ENCODE measurements around the gene KRTAP5-8.

Gene KRTAP5-8

GRCh38 chr11:71544525-71545214 is 6.8 kb downstream of the KRTAP5-8 start:
- WGBS (ENCODE audit: insufficient coverage), result 100% methylated on average over 2 of the region's 6 CpGs
- Histone ChIP-seq H3K36me3 (ENCODE audit: control insufficient read depth in 4 of 4, insufficient read depth in 4 of 4, low read length in 3 of 4) (no peaks in the 10 kb centered on the region), H3K27ac (ENCODE audit: insufficient read depth in 1 of 2, low read depth in 1 of 2, low read length in 2 of 2, poor library complexity in 1 of 2, severe bottlenecking in 2 of 2) (no peak overlapping the region), H3K4me3 (ENCODE audit: control insufficient read depth in 1 of 7, extremely low read depth in 1 of 7, insufficient read depth in 4 of 7, low read depth in 2 of 7, low read length in 6 of 7) (no peak overlapping the region), H3K9me3 (ENCODE audit: control extremely low read depth in 1 of 5, control insufficient read depth in 4 of 5, insufficient read depth in 2 of 5, low read depth in 1 of 5, low read length in 4 of 5) (peaks cover 0 to 7% (median 0%) of the 10 kb centered on the region in 5 experiments), H3K4me1 (ENCODE audit: control extremely low read depth in 1 of 4, control insufficient read depth in 4 of 4, insufficient read depth in 4 of 4, low read length in 3 of 4) (peaks cover 2 to 46% (median 17%) of the 10 kb centered on the region in 4 experiments), H3K27me3 (replicated peaks in 2 of 5; ENCODE audit: control insufficient read depth in 4 of 5, insufficient read depth in 5 of 5, low read length in 4 of 5) (no peaks in the 10 kb centered on the region)
- ChIA-PET CTCF (no interaction called here), POLR2A (no interaction called here)
- DNase-seq, result no peak

GRCh38 chr11:71545405-71545966 is 7.7 kb downstream of the KRTAP5-8 start:
- 96% methylated on average over 6 of the region's 12 CpGs for WGBS (ENCODE audit: insufficient coverage)

DNA sequence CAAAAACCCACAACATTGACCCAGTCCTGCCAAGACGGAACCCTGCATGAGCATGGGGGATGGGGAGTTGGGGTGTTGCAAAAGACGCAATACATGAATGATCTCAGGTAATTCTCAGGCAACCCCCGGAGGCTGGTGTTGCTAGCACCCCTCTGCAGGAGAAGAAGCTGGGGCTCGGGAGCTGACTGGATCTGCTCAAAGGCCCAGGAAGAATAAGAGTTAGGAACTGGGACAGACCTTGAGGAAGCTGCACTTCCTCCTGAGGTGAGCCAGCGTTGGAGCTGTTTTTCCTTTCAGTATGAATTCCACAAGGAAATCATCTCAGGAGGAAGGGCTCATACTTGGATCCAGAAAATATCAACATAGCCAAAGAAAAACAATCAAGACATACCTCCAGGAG is 10.3 kb downstream of the KRTAP5-8 start, which contains the start of gene KRTAP5-9:
TSS of gene KRTAP5-9 (plus strand) at position 301 of the 400 bp plus-strand sequence. CDS start 238 bp downstream, outside the sequence.
- DNase-seq, result no peak
- H3K9me3 ChIP-seq (ENCODE audit: control extremely low read depth in 1 of 5, control insufficient read depth in 4 of 5, insufficient read depth in 2 of 5, low read depth in 1 of 5, low read length in 4 of 5), result no peaks in the 10 kb centered on the region
- WGBS (ENCODE audit: insufficient coverage), result 75% methylated on average over 1 of the region's 5 CpGs
- H3K27me3 ChIP-seq (replicated peaks in 2 of 5; ENCODE audit: control insufficient read depth in 4 of 5, insufficient read depth in 5 of 5, low read length in 4 of 5), result no peaks in the 10 kb centered on the region
- no peaks in the 10 kb centered on the region for H3K36me3 ChIP-seq (ENCODE audit: control insufficient read depth in 4 of 4, insufficient read depth in 4 of 4, low read length in 3 of 4)
- CTCF ChIA-PET, result interaction anchor here (1.0 kb wide), 1 partner anchor 100 kb away, joined by 3 read pairs; no protein-coding TSS in a partner anchor
- POLR2A ChIA-PET, result no interaction called here
- H3K4me1 ChIP-seq (ENCODE audit: control extremely low read depth in 1 of 4, control insufficient read depth in 4 of 4, insufficient read depth in 4 of 4, low read length in 3 of 4), result peaks cover 2 to 43% (median 17%) of the 10 kb centered on the region in 4 experiments
- no peak within 1 kb of the TSS for H3K27ac ChIP-seq (ENCODE audit: insufficient read depth in 1 of 2, low read depth in 1 of 2, low read length in 2 of 2, poor library complexity in 1 of 2, severe bottlenecking in 2 of 2)
- no peak within 1 kb of the TSS for H3K4me3 ChIP-seq (ENCODE audit: control insufficient read depth in 1 of 7, extremely low read depth in 1 of 7, insufficient read depth in 4 of 7, low read depth in 2 of 7, low read length in 6 of 7)

More at GRCh38 chr11:71545405-71545966, 7.7 kb downstream of the KRTAP5-8 start:
- no peaks in the 10 kb centered on the region for H3K27me3 ChIP-seq (replicated peaks in 2 of 5; ENCODE audit: control insufficient read depth in 4 of 5, insufficient read depth in 5 of 5, low read length in 4 of 5)
- H3K9me3 ChIP-seq (ENCODE audit: control extremely low read depth in 1 of 5, control insufficient read depth in 4 of 5, insufficient read depth in 2 of 5, low read depth in 1 of 5, low read length in 4 of 5), result peaks cover 0 to 6% (median 0%) of the 10 kb centered on the region in 5 experiments
- no peaks in the 10 kb centered on the region for H3K36me3 ChIP-seq (ENCODE audit: control insufficient read depth in 4 of 4, insufficient read depth in 4 of 4, low read length in 3 of 4)
- H3K27ac ChIP-seq (ENCODE audit: insufficient read depth in 1 of 2, low read depth in 1 of 2, low read length in 2 of 2, poor library complexity in 1 of 2, severe bottlenecking in 2 of 2), result no peak overlapping the region
- H3K4me1 ChIP-seq (ENCODE audit: control extremely low read depth in 1 of 4, control insufficient read depth in 4 of 4, insufficient read depth in 4 of 4, low read length in 3 of 4), result peaks cover 2 to 46% (median 17%) of the 10 kb centered on the region in 4 experiments
- DNase-seq, result no peak
- no peak overlapping the region for H3K4me3 ChIP-seq (ENCODE audit: control insufficient read depth in 1 of 7, extremely low read depth in 1 of 7, insufficient read depth in 4 of 7, low read depth in 2 of 7, low read length in 6 of 7)
- ChIA-PET CTCF (no interaction called here), POLR2A (no interaction called here)

- H3K4me3 ChIP-seq (ENCODE audit: control insufficient read depth in 1 of 7, extremely low read depth in 1 of 7, insufficient read depth in 4 of 7, low read depth in 2 of 7, low read length in 6 of 7), result no peak overlapping the region
- H3K27me3 ChIP-seq (replicated peaks in 2 of 5; ENCODE audit: control insufficient read depth in 4 of 5, insufficient read depth in 5 of 5, low read length in 4 of 5), result no peaks in the 10 kb centered on the region
- CTCF ChIA-PET, result interaction anchor here (1.0 to 2.0 kb wide), 2 partner anchors 31 to 99 kb away, joined by 3 to 4 read pairs; no protein-coding TSS in a partner anchor
- H3K4me1 ChIP-seq (ENCODE audit: control extremely low read depth in 1 of 4, control insufficient read depth in 4 of 4, insufficient read depth in 4 of 4, low read length in 3 of 4), result peaks cover 2 to 37% (median 10%) of the 10 kb centered on the region in 4 experiments
- no peak for DNase-seq
- H3K36me3 ChIP-seq (ENCODE audit: control insufficient read depth in 4 of 4, insufficient read depth in 4 of 4, low read length in 3 of 4), result no peaks in the 10 kb centered on the region
- WGBS (ENCODE audit: insufficient coverage), result 64% methylated on average over 5 of the region's 5 CpGs
- POLR2A ChIA-PET, result no interaction called here
- no peaks in the 10 kb centered on the region for H3K9me3 ChIP-seq (ENCODE audit: control extremely low read depth in 1 of 5, control insufficient read depth in 4 of 5, insufficient read depth in 2 of 5, low read depth in 1 of 5, low read length in 4 of 5)
- H3K27ac ChIP-seq (ENCODE audit: insufficient read depth in 1 of 2, low read depth in 1 of 2, low read length in 2 of 2, poor library complexity in 1 of 2, severe bottlenecking in 2 of 2), result no peak overlapping the region
Measured at GRCh38 chr11:71548716-71549151, 10.9 kb downstream of the KRTAP5-8 start.

- CTCF ChIA-PET, result no interaction called here
- peaks cover 0 to 16% (median 4%) of the 10 kb centered on the region in 4 experiments for H3K4me1 ChIP-seq (ENCODE audit: control extremely low read depth in 1 of 4, control insufficient read depth in 4 of 4, insufficient read depth in 4 of 4, low read length in 3 of 4)
- H3K9me3 ChIP-seq (ENCODE audit: control extremely low read depth in 1 of 5, control insufficient read depth in 4 of 5, insufficient read depth in 2 of 5, low read depth in 1 of 5, low read length in 4 of 5), result no peaks in the 10 kb centered on the region
- no peaks in the 10 kb centered on the region for H3K27me3 ChIP-seq (replicated peaks in 2 of 5; ENCODE audit: control insufficient read depth in 4 of 5, insufficient read depth in 5 of 5, low read length in 4 of 5)
- peak; percentile 36 to 79 (median 71) for DNase-seq
- POLR2A ChIA-PET, result no interaction called here
- WGBS (ENCODE audit: insufficient coverage), result no CpG with 5 or more reads among the region's 1 CpG
- H3K36me3 ChIP-seq (ENCODE audit: control insufficient read depth in 4 of 4, insufficient read depth in 4 of 4, low read length in 3 of 4), result no peaks in the 10 kb centered on the region
- H3K27ac ChIP-seq (ENCODE audit: insufficient read depth in 1 of 2, low read depth in 1 of 2, low read length in 2 of 2, poor library complexity in 1 of 2, severe bottlenecking in 2 of 2), result no peak overlapping the region
- H3K4me3 ChIP-seq (ENCODE audit: control insufficient read depth in 1 of 7, extremely low read depth in 1 of 7, insufficient read depth in 4 of 7, low read depth in 2 of 7, low read length in 6 of 7), result no peak overlapping the region
Measured at GRCh38 chr11:71551711-71552110, 13.9 kb downstream of the KRTAP5-8 start.

DNA sequence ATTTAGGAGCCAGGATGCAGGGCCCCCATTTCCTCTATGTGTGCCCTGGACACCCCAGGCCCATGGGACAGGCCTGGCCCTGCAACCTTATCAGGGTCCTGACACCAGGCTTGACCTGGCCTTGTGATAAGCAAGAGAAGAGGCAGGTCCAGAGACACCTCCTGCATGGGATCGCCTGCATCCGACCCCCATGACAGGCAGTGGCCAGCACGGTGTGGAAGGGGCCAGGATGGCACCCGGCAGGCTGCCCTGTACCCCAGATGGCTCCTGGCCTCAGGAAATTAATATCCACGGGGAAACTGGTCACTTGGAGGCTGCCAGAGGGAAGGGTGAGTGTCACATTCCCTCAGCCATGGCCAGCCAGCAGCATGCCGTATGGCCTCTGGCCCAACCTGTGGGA is 17.2 kb downstream of the KRTAP5-8 start:
- Histone ChIP-seq H3K36me3 (ENCODE audit: control insufficient read depth in 4 of 4, insufficient read depth in 4 of 4, low read length in 3 of 4) (no peaks in the 10 kb centered on the region), H3K4me1 (ENCODE audit: control extremely low read depth in 1 of 4, control insufficient read depth in 4 of 4, insufficient read depth in 4 of 4, low read length in 3 of 4) (peaks cover 0 to 9% (median 4%) of the 10 kb centered on the region in 4 experiments), H3K4me3 (ENCODE audit: control insufficient read depth in 1 of 7, extremely low read depth in 1 of 7, insufficient read depth in 4 of 7, low read depth in 2 of 7, low read length in 6 of 7) (no peak overlapping the region), H3K27me3 (replicated peaks in 2 of 5; ENCODE audit: control insufficient read depth in 4 of 5, insufficient read depth in 5 of 5, low read length in 4 of 5) (no peaks in the 10 kb centered on the region), H3K9me3 (ENCODE audit: control extremely low read depth in 1 of 5, control insufficient read depth in 4 of 5, insufficient read depth in 2 of 5, low read depth in 1 of 5, low read length in 4 of 5) (no peaks in the 10 kb centered on the region), H3K27ac (ENCODE audit: insufficient read depth in 1 of 2, low read depth in 1 of 2, low read length in 2 of 2, poor library complexity in 1 of 2, severe bottlenecking in 2 of 2) (no peak overlapping the region)
- POLR2A ChIA-PET, result no interaction called here
- DNase-seq, result no peak
- 100% methylated on average over 6 of the region's 6 CpGs for WGBS (ENCODE audit: insufficient coverage)
- CTCF ChIA-PET, result no interaction called here

DNA sequence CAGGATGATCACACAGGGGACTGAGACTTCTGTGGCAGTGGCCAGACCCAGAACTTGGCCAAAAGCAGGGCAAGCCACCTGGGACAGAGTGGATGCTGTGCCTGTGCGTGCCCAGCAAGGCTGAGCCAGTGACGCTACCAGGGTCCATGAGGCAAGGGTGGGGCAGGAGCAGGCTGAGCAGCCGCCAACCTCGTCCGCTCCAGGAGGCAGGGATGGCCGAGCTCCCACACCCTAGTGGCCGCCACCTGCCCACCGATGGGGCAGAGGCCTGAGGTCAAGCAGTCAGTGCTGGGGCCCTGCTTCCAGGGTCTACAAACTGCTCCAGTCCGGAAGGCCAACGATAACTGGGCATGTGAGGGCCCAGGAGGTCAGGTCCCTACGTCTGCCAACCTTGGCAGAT is 17.7 kb downstream of the KRTAP5-8 start:
- Histone ChIP-seq H3K9me3 (ENCODE audit: control extremely low read depth in 1 of 5, control insufficient read depth in 4 of 5, insufficient read depth in 2 of 5, low read depth in 1 of 5, low read length in 4 of 5) (no peaks in the 10 kb centered on the region), H3K4me1 (ENCODE audit: control extremely low read depth in 1 of 4, control insufficient read depth in 4 of 4, insufficient read depth in 4 of 4, low read length in 3 of 4) (peaks cover 0 to 9% (median 4%) of the 10 kb centered on the region in 4 experiments), H3K4me3 (ENCODE audit: control insufficient read depth in 1 of 7, extremely low read depth in 1 of 7, insufficient read depth in 4 of 7, low read depth in 2 of 7, low read length in 6 of 7) (no peak overlapping the region), H3K27me3 (replicated peaks in 2 of 5; ENCODE audit: control insufficient read depth in 4 of 5, insufficient read depth in 5 of 5, low read length in 4 of 5) (no peaks in the 10 kb centered on the region), H3K36me3 (ENCODE audit: control insufficient read depth in 4 of 4, insufficient read depth in 4 of 4, low read length in 3 of 4) (no peaks in the 10 kb centered on the region), H3K27ac (ENCODE audit: insufficient read depth in 1 of 2, low read depth in 1 of 2, low read length in 2 of 2, poor library complexity in 1 of 2, severe bottlenecking in 2 of 2) (no peak overlapping the region)
- CTCF ChIA-PET, result no interaction called here
- POLR2A ChIA-PET, result no interaction called here
- WGBS (ENCODE audit: insufficient coverage), result 96% methylated on average over 11 of the region's 11 CpGs
- no peak for DNase-seq

Data from common myeloid progenitor, CD34-positive (primary cell).